ENCODE results near the gene MAP1B. TPM values are rescaled to one million over a fixed set of nuclear protein-coding genes. Genes with fewer than 3 reads are reported as not detected.

Gene MAP1B
- total RNA-seq, 1 donor from 2014 or later = 61.0 TPM

- H3K27ac Mint-ChIP-seq = no peak overlapping the region
- peaks cover 31% of the 10 kb centered on the region for H3K4me1 Mint-ChIP-seq
- peaks cover 2% of the 10 kb centered on the region for H3K36me3 Mint-ChIP-seq
- no peak overlapping the region for H3K4me3 Mint-ChIP-seq
- TF ChIP-seq CTCF (IDR thresholded peaks at IDR 0.05; ENCODE audit: unreplicated experiment) = no peak
- no peaks in the 10 kb centered on the region for H3K27me3 Mint-ChIP-seq (ENCODE audit: low read depth)
- no peaks in the 10 kb centered on the region for H3K9me3 Mint-ChIP-seq
- no peak for DNase-seq (ENCODE audit: low spot score in 2 of 2, unreplicated experiment in 2 of 2)
These were observed 26.1 kb downstream of the MAP1B start for GRCh38 chr5:72133212-72133990.

- Mint-ChIP-seq H3K4me3 (no peak overlapping the region), H3K36me3 (peaks cover 2% of the 10 kb centered on the region), H3K27ac (peak overlapping the region; percentile 79), H3K27me3 (ENCODE audit: low read depth) (no peaks in the 10 kb centered on the region), H3K4me1 (peaks cover 30% of the 10 kb centered on the region), H3K9me3 (no peaks in the 10 kb centered on the region)
- DNase-seq (ENCODE audit: low spot score in 2 of 2, unreplicated experiment in 2 of 2) = no peak
- TF ChIP-seq CTCF (IDR thresholded peaks at IDR 0.05; ENCODE audit: unreplicated experiment) = no peak
These were observed 27.1 kb downstream of the MAP1B start for GRCh38 chr5:72134226-72134899.

- H3K4me3 Mint-ChIP-seq = no peak overlapping the region
- no peaks in the 10 kb centered on the region for H3K27me3 Mint-ChIP-seq (ENCODE audit: low read depth)
- H3K27ac Mint-ChIP-seq = no peak overlapping the region
- no peaks in the 10 kb centered on the region for H3K36me3 Mint-ChIP-seq
- DNase-seq (ENCODE audit: low spot score in 2 of 2, unreplicated experiment in 2 of 2) = no peak
- peaks cover 43% of the 10 kb centered on the region for H3K4me1 Mint-ChIP-seq
- no peaks in the 10 kb centered on the region for H3K9me3 Mint-ChIP-seq
- peak; percentile 50 for TF ChIP-seq CTCF (IDR thresholded peaks at IDR 0.05; ENCODE audit: unreplicated experiment)
These were observed 30.6 kb downstream of the MAP1B start for GRCh38 chr5:72137826-72138409.

- Mint-ChIP-seq H3K36me3 (no peaks in the 10 kb centered on the region), H3K27ac (no peak overlapping the region), H3K27me3 (ENCODE audit: low read depth) (no peaks in the 10 kb centered on the region), H3K9me3 (no peaks in the 10 kb centered on the region), H3K4me1 (peaks cover 37% of the 10 kb centered on the region), H3K4me3 (no peak overlapping the region)
- DNase-seq (ENCODE audit: low spot score in 2 of 2, unreplicated experiment in 2 of 2) = no peak
- TF ChIP-seq CTCF (IDR thresholded peaks at IDR 0.05; ENCODE audit: unreplicated experiment) = no peak
These were observed 31.8 kb downstream of the MAP1B start for GRCh38 chr5:72138943-72139521.

GRCh38 chr5:72140711-72141110, 33.4 kb downstream of the MAP1B start:
- no peaks in the 10 kb centered on the region for H3K36me3 Mint-ChIP-seq
- no peak for TF ChIP-seq CTCF (IDR thresholded peaks at IDR 0.05; ENCODE audit: unreplicated experiment)
- no peak for DNase-seq (ENCODE audit: low spot score in 2 of 2, unreplicated experiment in 2 of 2)
- H3K9me3 Mint-ChIP-seq = no peaks in the 10 kb centered on the region
- no peaks in the 10 kb centered on the region for H3K27me3 Mint-ChIP-seq (ENCODE audit: low read depth)
- H3K27ac Mint-ChIP-seq = peak overlapping the region; percentile 96
- H3K4me1 Mint-ChIP-seq = peaks cover 41% of the 10 kb centered on the region
- no peak overlapping the region for H3K4me3 Mint-ChIP-seq
